H9 (cell line): ENCODE data around the gene RABGAP1L. TPM values are rescaled to one million over a fixed set of nuclear protein-coding genes. Genes with fewer than 3 reads are reported as not detected.

Experiments
- DNase-seq: peaks from one replicate; pipeline ENCODE4 v3.0.0-alpha.2; 2017
- H2AFZ ChIP-seq: one replicate; pipeline ENCODE4 v1.6.1; 2013; ENCODE audit warnings: mild to moderate bottlenecking, low read length, control low read depth, moderate library complexity
- H2AK5ac ChIP-seq: 2 replicates; pipeline ENCODE4 v1.6.1; 2013; ENCODE audit warnings: low read length, control low read depth, mixed read lengths; ENCODE audit not compliant: insufficient read length
- H2BK120ac ChIP-seq: one replicate; pipeline ENCODE4 v1.6.1; 2013; ENCODE audit warnings: low read depth, mild to moderate bottlenecking, low read length, control low read depth, inconsistent platforms; ENCODE audit not compliant: poor library complexity, severe bottlenecking
- H2BK12ac ChIP-seq: 2 replicates; pipeline ENCODE4 v1.6.1; 2013; ENCODE audit warnings: low read length, control low read depth, mixed read lengths, low read depth; ENCODE audit not compliant: insufficient read length
- H2BK15ac ChIP-seq: 2 replicates; pipeline ENCODE4 v1.6.1; 2013; ENCODE audit warnings: low read depth, low read length, control low read depth
- H2BK20ac ChIP-seq: one replicate; pipeline ENCODE4 v1.6.1; 2013; ENCODE audit warnings: low read depth, mild to moderate bottlenecking, low read length, control low read depth, inconsistent platforms; ENCODE audit not compliant: poor library complexity, severe bottlenecking
- H2BK5ac ChIP-seq: 2 replicates; pipeline ENCODE4 v1.6.1; 2013; ENCODE audit warnings: low read length, control low read depth, mixed read lengths; ENCODE audit not compliant: insufficient read length
- H3K14ac ChIP-seq: 2 replicates; pipeline ENCODE4 v1.6.1; 2013; ENCODE audit warnings: low read length, control low read depth; ENCODE audit not compliant: insufficient read depth
- H3K18ac ChIP-seq: 2 replicates; pipeline ENCODE4 v1.6.1; 2013; ENCODE audit warnings: low read depth, mild to moderate bottlenecking, mixed read lengths, low read length, control low read depth; ENCODE audit not compliant: insufficient read length
- H3K23ac ChIP-seq: 2 replicates; pipeline ENCODE4 v1.6.1; 2013; ENCODE audit warnings: low read length, control low read depth, mixed read lengths, low read depth; ENCODE audit not compliant: insufficient read length
- H3K23me2 ChIP-seq: 2 replicates; pipeline ENCODE4 v1.6.1; 2013; ENCODE audit warnings: low read depth, mild to moderate bottlenecking, mixed read lengths, low read length, control low read depth; ENCODE audit not compliant: insufficient read length, poor library complexity, severe bottlenecking
- H3K27ac ChIP-seq: 2 replicates; pipeline ENCODE4 v1.5.1; 2013; ENCODE audit warnings: low read length, control low read depth, mixed read lengths, low read depth; ENCODE audit not compliant: insufficient read length
- H3K27me3 ChIP-seq: 2 replicates; pipeline ENCODE4 v1.6.1; 2013; ENCODE audit warnings: low read length, control low read depth, inconsistent platforms; ENCODE audit not compliant: insufficient read depth
- H3K4ac ChIP-seq: 2 replicates; pipeline ENCODE4 v1.6.1; 2013; ENCODE audit warnings: low read depth, mild to moderate bottlenecking, control low read depth, inconsistent platforms, low read length, moderate library complexity
- H3K4me1 ChIP-seq: 2 replicates; pipeline ENCODE4 v1.6.1; 2013; ENCODE audit warnings: low read length, control low read depth, inconsistent platforms; ENCODE audit not compliant: insufficient read depth
- H3K4me2 ChIP-seq: 2 replicates; pipeline ENCODE4 v1.6.1; 2013; ENCODE audit warnings: low read length, control low read depth, mixed read lengths; ENCODE audit not compliant: insufficient read length, insufficient read depth
- H3K56ac ChIP-seq: 2 replicates; pipeline ENCODE4 v1.6.1; 2013; ENCODE audit warnings: low read depth, mild to moderate bottlenecking, mixed read lengths, low read length, control low read depth; ENCODE audit not compliant: insufficient read length
- H3K79me1 ChIP-seq: 2 replicates; pipeline ENCODE4 v1.6.1; 2013; ENCODE audit warnings: low read depth, mild to moderate bottlenecking, moderate library complexity, low read length, control low read depth, inconsistent platforms; ENCODE audit not compliant: insufficient read depth, poor library complexity, severe bottlenecking
- H3K79me2 ChIP-seq: 2 replicates; pipeline ENCODE4 v1.6.1; 2013; ENCODE audit warnings: low read length, control low read depth, inconsistent platforms; ENCODE audit not compliant: insufficient read depth
- H3K9ac ChIP-seq: 2 replicates; pipeline ENCODE4 v1.6.1; 2013; ENCODE audit warnings: low read length, control low read depth, mixed read lengths; ENCODE audit not compliant: insufficient read length; ENCODE audit errors: extremely low read depth
- H3K9me3 ChIP-seq: one replicate; pipeline ENCODE4 v1.6.1; 2013; ENCODE audit warnings: low read depth, low read length, inconsistent platforms; ENCODE audit not compliant: control insufficient read depth
- H3T11ph ChIP-seq: one replicate; pipeline ENCODE4 v1.6.1; 2013; ENCODE audit warnings: mild to moderate bottlenecking, low read length, control low read depth, inconsistent platforms
- H4K20me1 ChIP-seq: one replicate; pipeline ENCODE4 v1.6.1; 2013; ENCODE audit not compliant: control insufficient read depth, insufficient read length, insufficient read depth
- H4K5ac ChIP-seq: 2 replicates; pipeline ENCODE4 v1.6.1; 2013; ENCODE audit warnings: low read depth, mild to moderate bottlenecking, mixed read lengths, low read length, control low read depth; ENCODE audit not compliant: insufficient read length
- H4K8ac ChIP-seq: replicated peaks from 2 replicates; pipeline ENCODE4 v1.6.1; 2013; ENCODE audit warnings: low read length, control low read depth, mixed read lengths, low read depth; ENCODE audit not compliant: insufficient read length
- H4K91ac ChIP-seq: 2 replicates; pipeline ENCODE4 v1.6.1; 2013; ENCODE audit warnings: low read depth, mild to moderate bottlenecking, moderate library complexity, mixed read lengths, low read length, control low read depth; ENCODE audit not compliant: insufficient read length
- H3K27ac Mint-ChIP-seq, 3 experiments: 2 replicates in 2 of 3; 3 replicates in 1 of 3; pipeline ENCODE4 v1.8.0; 2020 to 2021; ENCODE audit warnings: mixed read lengths in 3 of 3, mild to moderate bottlenecking in 1 of 3, moderate library complexity in 1 of 3
- H3K27me3 Mint-ChIP-seq: 2 replicates; pipeline ENCODE4 v1.8.0; 2021; ENCODE audit warnings: low read depth, mild to moderate bottlenecking, moderate library complexity, mixed read lengths
- H3K36me3 Mint-ChIP-seq, 3 experiments: 2 replicates in 2 of 3; 3 replicates in 1 of 3; pipeline ENCODE4 v1.8.0; 2020 to 2021; ENCODE audit warnings: low read depth in 3 of 3, mixed read lengths in 3 of 3; ENCODE audit not compliant: insufficient read depth in 1 of 3
- H3K4me1 Mint-ChIP-seq, 2 experiments: 2 replicates each; pipeline ENCODE4 v1.8.0; 2020; ENCODE audit warnings: mixed read lengths in 2 of 2
- H3K4me3 Mint-ChIP-seq, 2 experiments: 2 replicates in 1 of 2; 3 replicates in 1 of 2; pipeline ENCODE4 v1.8.0; 2020 to 2021; ENCODE audit warnings: mild to moderate bottlenecking in 2 of 2, mixed read lengths in 2 of 2, moderate library complexity in 1 of 2
- H3K9me3 Mint-ChIP-seq, 2 experiments: 2 replicates in 1 of 2; 3 replicates in 1 of 2; pipeline ENCODE4 v1.8.0; 2020; ENCODE audit warnings: mild to moderate bottlenecking in 2 of 2, mixed read lengths in 2 of 2, moderate library complexity in 1 of 2
- CTCF ChIP-seq: fragments of 200-600 bp; sonication (generic); conservative IDR thresholded peaks from 3 replicates; pipeline ENCODE4 v1.8.0; 2021; ENCODE audit warnings: antibody characterized with exemption, mild to moderate bottlenecking
- WGBS: extraction: QIAGEN DNeasy Blood & Tissue Kit; methylation state at CpG from one replicate; pipeline ENCODE4 v1.1.7; 2013; ENCODE audit warnings: missing lambda C conversion rate, low lambda C conversion rate, mixed read lengths; ENCODE audit not compliant: insufficient read length; ENCODE audit errors: extremely low coverage; 5-methylcytosine and 5-hydroxymethylcytosine counted together
- total RNA-seq: library from RNA; stranded (reverse); gene quantifications from 2 replicates; pipeline ENCODE4 v1.2.1, GENCODE V29; 2021

RABGAP1L gene
- total RNA-seq, 1 experiment from 2014 or later, result 147 TPM

- no peak overlapping the region for H4K5ac ChIP-seq
- no peaks in the 10 kb centered on the region for H3K79me2 ChIP-seq
- no peak overlapping the region for H2BK120ac ChIP-seq
- Mint-ChIP-seq H3K9me3 (no peaks in the 10 kb centered on the region), H3K27ac (no peak overlapping the region), H3K36me3 (peaks cover 0 to under 1% (median 0%) of the 10 kb centered on the region in 3 experiments; a peak in 3 of 7 replicates), H3K27me3 (no peaks in the 10 kb centered on the region), H3K4me1 (no peaks in the 10 kb centered on the region), H3K4me3 (no peak overlapping the region)
- WGBS, result no CpG with 5 or more reads among the region's 2 CpGs
- H3K14ac ChIP-seq, result no peak overlapping the region
- no peak overlapping the region for H3T11ph ChIP-seq
- no peak overlapping the region for H3K56ac ChIP-seq
- peaks cover 5% of the 10 kb centered on the region; the same call in 1 of the 2 replicates for H3K4me1 ChIP-seq
- TF ChIP-seq CTCF, result no peak
- no peak overlapping the region for H2AK5ac ChIP-seq
- no peak overlapping the region for H3K4ac ChIP-seq
- H3K27ac ChIP-seq, result no peak overlapping the region
- H4K91ac ChIP-seq, result no peak overlapping the region
- H3K23me2 ChIP-seq, result no peaks in the 10 kb centered on the region
- H3K27me3 ChIP-seq, result no peaks in the 10 kb centered on the region
- no peak overlapping the region for H3K18ac ChIP-seq
- H2BK12ac ChIP-seq, result no peak overlapping the region
- no peaks in the 10 kb centered on the region for H3K9me3 ChIP-seq
- H4K20me1 ChIP-seq, result no peaks in the 10 kb centered on the region
- no peak overlapping the region for H2BK5ac ChIP-seq
- no peaks in the 10 kb centered on the region for H3K79me1 ChIP-seq
- no peak overlapping the region for H3K23ac ChIP-seq
- H2AFZ ChIP-seq, result no peak overlapping the region
- H4K8ac ChIP-seq, result no peak overlapping the region
- no peak overlapping the region for H2BK20ac ChIP-seq
- DNase-seq, result no peak
- H3K9ac ChIP-seq, result no peak overlapping the region
- no peak overlapping the region for H3K4me2 ChIP-seq
- no peak overlapping the region for H2BK15ac ChIP-seq
Observed at GRCh38 chr1:174215766-174216165, 56.4 kb downstream of the RABGAP1L start.
